ENCODE data around the gene GNB2. TPM values are rescaled to one million over a fixed set of nuclear protein-coding genes. Genes with fewer than 3 reads are reported as not detected.

Gene GNB2
- total and polyA plus RNA-seq, 8 donors, result 151 to 273 (median 200) TPM

- H3K4me3 ChIP-seq, result peak overlapping the region; percentile 64 to 86
- peak overlapping the region; percentile 91 to 94 for H3K27ac ChIP-seq
- peaks cover 9 to 19% of the 10 kb centered on the region in 2 donors for H3K4me1 ChIP-seq
- TF ChIP-seq CTCF (IDR thresholded peaks at IDR 0.05), result peak; percentile 81 to 90
- DNase-seq, result peak in 3 of 4 donors; percentile 79 to 95 (median 86)
- ATAC-seq, result peak; percentile 86
- H3K36me3 ChIP-seq, result no peaks in the 10 kb centered on the region
- no peaks in the 10 kb centered on the region for H3K27me3 ChIP-seq
- intact Hi-C loops (cut with DNase I), result loop anchor here in 1 of 2 donors (10.0 kb wide), 1 partner anchor 149 kb away; the partner anchor contains the start of gene SLC12A9
- H3K9me3 ChIP-seq, result no peaks in the 10 kb centered on the region
These were observed 31.8 kb downstream of the GNB2 start for GRCh38 chr7:100705320-100705752.

DNA sequence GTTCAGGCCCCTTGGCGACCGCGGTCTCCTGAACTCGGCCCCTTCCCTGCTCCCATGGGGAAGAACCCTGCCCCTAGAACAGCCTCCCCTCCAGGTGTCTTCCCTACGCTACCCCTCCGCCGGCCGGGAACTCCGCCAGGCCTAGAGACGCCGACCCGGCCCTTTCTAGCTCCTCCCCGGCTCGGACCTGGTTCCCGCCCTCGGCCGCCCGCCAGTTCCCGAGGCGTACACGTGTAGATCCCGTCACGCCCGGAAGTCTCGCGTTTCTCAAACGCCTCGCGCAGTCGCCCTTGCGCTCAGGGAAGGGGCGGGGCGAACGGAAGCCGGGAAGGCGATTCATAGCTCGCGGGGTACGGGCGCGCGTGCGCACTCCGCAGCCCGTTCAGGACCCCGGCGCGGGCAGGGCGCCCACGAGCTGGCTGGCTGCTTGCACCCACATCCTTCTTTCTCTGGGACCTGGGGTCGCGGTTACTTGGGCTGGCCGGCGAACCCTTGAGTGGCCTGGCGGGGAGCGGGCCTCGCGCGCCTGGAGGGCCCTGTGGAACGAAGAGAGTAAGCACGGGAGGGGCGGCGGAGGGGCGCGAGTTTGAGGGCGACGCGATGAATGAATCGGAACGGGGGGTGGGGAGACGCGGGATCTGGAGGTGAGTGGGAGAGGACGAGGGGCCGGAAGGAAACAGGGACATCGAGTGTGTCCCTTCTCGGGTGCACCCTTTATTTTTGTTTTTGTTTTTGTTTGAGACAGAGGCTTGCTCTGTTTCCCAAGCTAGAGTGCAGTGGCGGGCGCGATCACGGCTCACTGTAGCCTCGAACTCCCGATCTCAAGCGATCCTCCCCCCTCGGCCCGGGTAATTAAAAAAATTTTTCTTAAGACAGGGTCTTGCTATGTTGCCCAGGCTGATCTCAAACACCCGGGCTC is 32.5 kb downstream of the GNB2 start, which contains the start of gene POP7:
Gene POP7, plus strand, starts transcription at position 369 of the 919 bp plus-strand sequence. CDS start 710 bp downstream, outside the sequence.
- no peak for TF ChIP-seq CTCF (IDR thresholded peaks at IDR 0.05)
- no peaks in the 10 kb centered on the region for H3K9me3 ChIP-seq
- ATAC-seq (peak; percentile 95), DNase-seq (peak; percentile 98 to 99 (median 99))
- peak within 1 kb of the TSS; percentile 64 to 86 for H3K4me3 ChIP-seq
- H3K27ac ChIP-seq, result peak within 1 kb of the TSS; percentile 91 to 94
- peaks cover 9 to 19% of the 10 kb centered on the region in 2 donors for H3K4me1 ChIP-seq
- intact Hi-C loops (cut with DNase I), result loop anchor here in 1 of 2 donors (10.0 kb wide), 1 partner anchor 149 kb away; the partner anchor contains the start of gene SLC12A9
- no peaks in the 10 kb centered on the region for H3K36me3 ChIP-seq
- no peaks in the 10 kb centered on the region for H3K27me3 ChIP-seq

GRCh38 chr7:100706672-100707311 is 33.3 kb downstream of the GNB2 start:
- TF ChIP-seq CTCF (IDR thresholded peaks at IDR 0.05), result no peak
- no peaks in the 10 kb centered on the region for H3K9me3 ChIP-seq
- DNase-seq, result peak in 1 of 4 donors; percentile 78
- H3K4me3 ChIP-seq, result peak overlapping the region; percentile 64 to 86
- ATAC-seq, result no peak
- H3K4me1 ChIP-seq, result peaks cover 9 to 19% of the 10 kb centered on the region in 2 donors
- H3K27me3 ChIP-seq, result no peaks in the 10 kb centered on the region
- H3K36me3 ChIP-seq, result no peaks in the 10 kb centered on the region
- intact Hi-C loops (cut with DNase I), result loop anchor here in 1 of 2 donors (10.0 kb wide), 1 partner anchor 148 kb away; the partner anchor contains the start of gene SLC12A9
- peak overlapping the region in 1 of 2 donors; percentile 91 for H3K27ac ChIP-seq

DNA sequence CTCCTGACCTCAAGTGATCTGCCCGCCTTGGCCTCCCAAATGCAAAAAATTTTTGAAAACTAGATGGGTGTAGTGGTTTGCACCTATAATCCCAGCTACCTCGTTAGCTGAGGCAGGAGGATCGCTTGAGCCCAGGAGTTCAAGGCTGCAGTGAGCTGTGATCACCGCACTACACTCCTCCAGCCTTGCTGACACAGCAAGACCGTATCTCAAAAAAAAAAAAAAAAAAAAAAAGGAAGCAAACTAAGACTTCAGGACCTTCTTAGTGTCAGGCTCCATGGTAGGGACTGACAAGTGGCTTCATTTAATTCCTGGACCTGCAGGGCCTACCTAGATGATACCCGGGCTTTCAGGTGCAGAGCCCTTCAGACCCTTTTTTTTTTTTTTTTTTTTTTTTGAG is 34.9 kb downstream of the GNB2 start:
- H3K4me1 ChIP-seq, result peaks cover 9 to 19% of the 10 kb centered on the region in 2 donors
- H3K27me3 ChIP-seq, result no peaks in the 10 kb centered on the region
- intact Hi-C loops (cut with DNase I), result loop anchor here in 1 of 2 donors (10.0 kb wide), 1 partner anchor 146 kb away; the partner anchor contains the start of gene SLC12A9
- H3K36me3 ChIP-seq, result no peaks in the 10 kb centered on the region
- H3K27ac ChIP-seq, result no peak overlapping the region
- no peaks in the 10 kb centered on the region for H3K9me3 ChIP-seq
- no peak for TF ChIP-seq CTCF (IDR thresholded peaks at IDR 0.05)
- DNase-seq (peak in 1 of 4 donors; percentile 18), ATAC-seq (no peak)
- no peak overlapping the region for H3K4me3 ChIP-seq

All from left lung (tissue), 10 donors.